Activated CD8-positive, alpha-beta memory T cell treated with anti-CD3 and anti-CD28 coated beads, Interleukin-2, amount 50 U/mL, for 1 hour (primary cell): ENCODE data around the gene MAP3K7.
"Not testable (repeated sequence)": the region's sequence is repeated elsewhere in the genome, so short reads cannot be mapped to it uniquely, and the experiment has no call there.

Source experiments
- DNase-seq: peaks from one replicate; pipeline ENCODE4 v3.0.0-alpha.2; 2020; ENCODE audit errors: extremely low read depth

Gene MAP3K7

DNA sequence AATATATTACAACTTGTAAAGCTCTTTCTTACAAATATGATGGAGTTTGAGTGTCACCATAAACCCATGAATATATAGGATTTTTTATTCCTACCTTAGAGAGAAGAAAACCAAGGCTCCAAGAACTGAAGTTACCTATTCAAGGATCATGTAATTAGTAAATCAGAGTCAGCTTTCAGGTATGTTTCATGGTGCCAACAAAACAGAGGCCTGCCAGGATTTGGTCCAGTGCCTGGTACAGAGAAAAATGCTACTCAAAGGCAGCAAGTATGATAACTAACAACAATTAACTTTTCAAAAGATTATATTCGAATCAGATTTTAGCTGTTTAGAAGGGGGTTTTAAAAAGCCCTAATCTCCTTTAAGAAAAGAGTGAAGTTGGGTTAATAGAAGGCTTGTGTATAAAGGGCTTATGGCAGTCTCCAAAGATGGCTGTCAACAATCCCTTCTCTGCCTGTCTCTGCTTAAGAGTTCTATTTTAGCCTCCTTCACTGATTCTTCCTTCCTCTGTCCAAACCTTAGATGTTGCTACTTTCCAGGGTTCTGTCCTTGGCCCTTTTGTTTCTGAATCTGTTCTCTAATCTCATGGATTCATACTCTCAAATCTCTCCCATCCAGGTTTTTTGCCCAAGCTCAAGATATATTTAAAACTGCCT, 7.8 kb downstream of the MAP3K7 start:
- no peak for DNase-seq

- no peak for DNase-seq
Observed at GRCh38 chr6:90575267-90575666, 11.6 kb downstream of the MAP3K7 start.

DNA sequence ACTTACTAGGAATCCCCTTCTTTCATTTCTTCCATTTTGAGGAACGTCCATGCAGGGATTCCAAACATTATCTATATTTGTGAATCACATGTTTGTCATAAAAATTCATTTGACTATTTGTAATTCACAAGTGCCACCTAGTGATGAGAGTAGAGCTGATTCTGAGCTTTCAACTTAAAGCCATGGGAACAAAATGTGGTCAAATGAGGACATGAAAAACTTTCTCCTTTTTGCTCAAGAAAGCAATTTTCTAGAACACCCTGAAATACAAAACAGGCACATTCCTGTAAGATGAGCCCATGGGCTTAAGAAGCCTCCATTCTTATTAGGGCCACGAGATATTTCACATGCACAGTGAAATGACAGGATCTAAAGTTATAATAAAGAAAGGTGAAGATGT, 12.3 kb downstream of the MAP3K7 start:
- DNase-seq = no peak

DNA sequence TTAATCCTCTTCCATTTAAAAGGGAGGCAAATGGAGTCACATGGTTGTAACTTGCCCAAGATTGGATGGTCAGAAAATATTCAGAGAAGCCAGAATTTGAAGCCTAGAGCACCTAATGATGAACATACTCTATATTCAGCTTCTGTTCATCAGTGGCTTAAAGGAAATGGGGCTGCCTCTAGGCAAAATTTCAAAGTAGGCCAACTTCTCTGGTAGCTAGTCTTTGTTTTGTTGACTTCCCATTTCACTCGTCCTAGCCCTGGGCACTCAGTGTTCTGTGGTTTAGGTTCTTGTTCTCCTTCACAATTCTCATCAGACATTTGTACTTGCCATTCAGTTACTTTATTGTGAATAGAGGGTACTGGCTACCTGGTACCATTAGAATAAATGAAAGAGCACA, 13.2 kb downstream of the MAP3K7 start:
- DNase-seq = no peak

DNA sequence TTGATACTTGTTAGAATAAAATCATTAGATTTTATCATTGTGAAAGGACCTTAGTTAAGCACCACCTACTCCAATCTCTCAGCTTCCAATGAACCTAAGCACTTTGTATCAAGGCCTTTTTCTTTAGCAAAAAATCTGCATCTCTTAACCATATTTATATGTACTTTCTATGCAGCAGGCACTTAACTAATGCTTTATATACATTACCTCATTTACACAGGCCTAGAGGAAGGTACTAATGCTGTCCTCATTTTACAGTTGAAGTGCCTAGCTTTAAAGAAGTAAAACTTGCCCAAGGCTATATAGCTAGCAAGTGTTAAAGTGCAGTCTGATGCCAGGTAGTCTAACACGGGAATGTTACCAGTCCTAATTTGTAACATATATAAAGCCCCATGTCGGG, 14.0 kb downstream of the MAP3K7 start:
- no peak for DNase-seq

GRCh38 chr6:90569223-90569622, 17.6 kb downstream of the MAP3K7 start:
- no peak for DNase-seq

DNA sequence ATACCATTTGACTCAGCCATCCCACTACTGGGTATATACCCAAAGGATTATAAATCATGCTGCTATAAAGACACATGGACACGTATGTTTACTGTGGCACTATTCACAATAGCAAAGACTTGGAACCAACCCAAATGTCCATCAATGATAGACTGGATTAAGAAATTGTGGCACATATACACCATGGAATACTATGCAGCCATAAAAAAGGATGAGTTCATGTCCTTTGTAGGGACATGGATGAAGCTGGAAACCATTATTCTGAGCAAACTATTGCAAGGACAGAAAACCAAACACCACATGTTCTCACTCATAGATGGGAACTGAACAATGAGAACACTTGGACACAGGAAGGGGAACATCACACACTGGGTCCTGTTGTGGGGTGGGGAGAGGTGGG, 19.2 kb downstream of the MAP3K7 start:
- DNase-seq = not testable (repeated sequence)

DNA sequence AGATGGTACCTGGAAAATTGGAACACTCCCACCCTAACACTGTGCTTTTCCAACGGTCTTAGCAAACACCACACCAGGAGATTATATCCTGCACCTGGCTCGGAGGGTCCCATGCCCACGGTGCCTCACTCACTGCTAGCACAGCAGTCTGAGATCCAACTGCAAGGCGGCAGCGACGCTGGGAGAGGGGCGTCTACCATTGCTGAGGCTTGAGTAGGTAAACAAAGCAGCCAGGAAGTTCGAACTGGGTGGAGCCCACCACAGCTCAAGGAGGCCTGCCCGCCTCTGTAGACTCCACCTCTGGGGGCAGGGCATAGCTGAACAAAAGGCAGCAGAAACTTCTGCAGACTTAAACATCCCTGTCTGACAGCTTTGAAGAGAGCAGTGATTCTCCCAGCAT, 24.5 kb downstream of the MAP3K7 start:
- not testable (repeated sequence) for DNase-seq

DNA sequence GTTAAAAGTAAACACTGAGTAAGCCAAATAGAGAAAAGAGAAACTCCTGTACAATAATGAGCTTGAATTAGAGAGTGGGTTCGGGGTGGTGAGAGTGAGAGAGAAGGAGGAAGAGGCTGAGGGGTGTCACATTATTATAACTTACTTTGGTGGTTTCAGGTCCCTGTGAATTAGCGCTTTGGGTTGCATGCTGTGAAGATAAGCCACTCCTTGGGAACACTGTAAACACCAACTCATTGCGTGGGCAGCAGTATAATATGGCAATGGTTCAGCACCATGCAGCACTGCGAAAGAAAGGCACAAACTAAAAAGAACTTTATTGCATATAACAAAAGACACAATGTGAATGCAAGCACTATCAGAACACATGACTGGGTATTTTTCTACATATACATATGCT, 26.9 kb downstream of the MAP3K7 start:
- DNase-seq = no peak

DNA sequence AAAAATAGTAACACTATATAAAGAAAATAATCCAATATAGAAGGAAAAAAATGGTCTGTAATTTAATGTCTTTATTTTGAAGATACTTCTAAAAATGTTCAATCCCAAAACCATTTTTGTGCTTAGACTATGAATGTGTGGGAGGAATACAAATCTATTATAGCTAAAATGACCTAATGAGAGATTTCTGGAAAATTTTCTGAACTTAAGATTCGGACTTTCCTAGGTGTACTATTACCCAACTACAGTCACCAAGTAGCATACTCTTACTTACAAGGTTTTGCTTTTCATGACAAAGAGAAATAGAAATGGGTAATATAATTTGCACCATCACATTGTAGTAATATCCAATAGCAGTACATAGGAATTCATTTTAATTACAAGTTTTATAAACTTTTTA, 29.9 kb downstream of the MAP3K7 start:
- no peak for DNase-seq

GRCh38 chr6:90547991-90548390, 38.9 kb downstream of the MAP3K7 start:
- DNase-seq = no peak

- DNase-seq = no peak
Observed at GRCh38 chr6:90547079-90547478, 39.8 kb downstream of the MAP3K7 start.

- DNase-seq = no peak
Observed at GRCh38 chr6:90545448-90545847, 41.4 kb downstream of the MAP3K7 start.

DNA sequence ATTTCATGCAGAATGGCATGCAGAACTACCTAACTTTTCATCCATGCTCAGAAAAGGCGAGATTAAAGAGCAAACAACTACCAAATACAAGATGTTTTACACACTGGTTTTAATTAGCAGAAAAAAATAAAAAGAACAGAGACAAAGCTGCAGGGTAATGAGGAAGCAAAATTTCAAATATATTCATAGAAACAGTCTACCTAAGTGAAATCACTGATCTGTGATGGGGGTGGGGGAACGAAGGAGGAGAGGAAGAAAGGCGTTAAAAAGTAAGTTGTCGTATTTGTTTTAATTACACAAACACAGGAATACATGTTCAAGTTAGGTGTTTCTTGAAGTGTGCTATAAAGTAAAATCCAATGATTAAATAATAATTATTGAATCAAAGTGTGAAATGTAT, 42.1 kb downstream of the MAP3K7 start:
- no peak for DNase-seq

DNA sequence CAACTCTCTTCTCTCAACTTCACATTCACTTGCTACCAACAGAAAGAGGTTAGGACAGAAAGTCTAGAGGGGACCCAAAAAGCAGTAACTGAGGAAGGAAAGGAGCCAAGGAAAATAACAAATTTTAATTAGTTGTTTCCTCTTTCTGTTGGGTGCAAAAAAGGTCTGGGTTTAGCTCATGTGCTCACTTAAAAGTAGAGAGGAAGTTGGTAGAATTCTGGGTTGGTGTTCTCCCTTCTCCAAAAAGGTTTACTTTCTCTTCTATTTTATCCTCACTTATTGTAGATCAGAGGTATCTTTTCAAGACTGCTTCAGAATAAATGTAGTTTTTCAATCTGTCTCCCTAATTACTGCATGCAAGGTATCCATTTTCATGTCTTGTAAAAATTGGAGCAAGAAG, 42.8 kb downstream of the MAP3K7 start:
- DNase-seq = no peak

DNA sequence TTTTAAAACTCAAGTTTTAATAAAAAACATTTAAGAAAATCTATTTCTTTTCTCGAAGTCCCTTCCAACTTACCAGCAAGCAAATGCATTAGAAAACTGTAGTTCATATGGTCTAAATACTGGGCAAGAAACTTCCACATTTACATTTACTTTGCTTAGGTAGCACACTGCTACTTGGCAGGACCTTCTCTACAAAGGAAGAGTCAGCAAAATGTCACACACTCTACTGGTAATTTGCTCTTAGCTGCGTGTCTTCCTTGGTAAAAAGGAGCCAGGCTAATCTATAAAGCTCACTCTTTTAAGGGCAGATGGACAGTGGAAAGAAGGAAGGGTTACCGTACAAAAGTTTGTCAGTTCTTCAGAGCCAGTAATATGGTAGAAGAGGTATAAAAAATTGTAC, 45.7 kb downstream of the MAP3K7 start:
- DNase-seq = no peak

- DNase-seq = no peak
Observed at GRCh38 chr6:90538278-90539046, 48.4 kb downstream of the MAP3K7 start.

GRCh38 chr6:90537723-90538258, 49.1 kb downstream of the MAP3K7 start:
- DNase-seq = no peak

GRCh38 chr6:90537027-90537426, 49.8 kb downstream of the MAP3K7 start:
- DNase-seq = no peak

DNA sequence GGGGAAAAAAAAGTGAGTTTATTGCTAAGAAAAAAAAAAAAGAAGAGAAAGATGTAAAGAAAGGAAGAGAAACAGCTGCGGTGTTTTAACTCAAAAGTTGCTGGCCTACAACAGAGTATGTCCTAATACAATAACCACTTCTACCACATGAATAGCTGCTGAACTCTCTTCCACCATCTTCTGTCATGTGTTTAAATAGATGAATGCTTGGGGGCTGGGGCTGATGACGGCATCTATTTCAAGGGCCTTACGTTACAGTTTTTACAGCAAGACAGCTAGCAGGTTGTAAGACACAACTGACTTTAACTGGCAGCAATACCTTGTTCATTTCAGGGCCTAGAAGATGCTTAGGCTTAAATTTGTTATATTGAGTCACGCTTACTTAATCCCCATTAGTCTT, 50.4 kb downstream of the MAP3K7 start:
- DNase-seq = no peak

GRCh38 chr6:90534337-90535025, 52.4 kb downstream of the MAP3K7 start:
- DNase-seq = no peak

DNA sequence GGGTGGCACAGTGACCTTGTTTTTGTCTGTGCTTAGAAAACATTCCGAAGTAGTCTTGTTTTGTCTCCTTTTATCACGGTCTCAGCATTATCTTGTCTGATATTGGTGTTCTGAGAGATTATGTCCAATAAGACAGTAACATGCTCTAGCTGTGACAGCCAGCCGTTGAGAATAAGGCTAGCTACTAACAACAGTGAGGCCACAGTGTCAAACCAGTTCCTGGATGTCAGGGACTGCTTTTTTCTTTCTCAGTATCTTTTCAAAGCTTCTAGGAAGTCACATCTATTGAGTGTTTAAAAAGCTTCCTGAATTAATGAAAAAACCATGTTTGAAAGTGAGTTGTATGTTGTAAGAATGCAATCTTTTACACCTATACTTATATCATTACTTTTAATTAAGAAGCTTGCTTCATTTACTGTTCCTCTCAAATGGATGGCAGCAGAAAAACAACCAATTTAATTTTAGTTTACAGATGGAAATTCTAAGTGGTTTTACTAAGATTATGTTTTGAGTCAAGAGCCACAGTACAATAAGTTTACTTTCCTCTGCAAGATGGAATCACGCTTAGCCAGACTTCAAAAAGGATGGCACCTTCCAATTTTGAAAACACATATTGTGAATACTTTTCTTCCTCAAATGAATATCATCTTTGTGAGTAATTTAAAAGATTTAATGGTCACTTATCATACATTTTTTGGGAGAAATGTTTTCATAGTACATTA, 53.1 kb downstream of the MAP3K7 start:
- DNase-seq = no peak
